ENCODE measurements around the gene LSAMP.

LSAMP gene

DNA sequence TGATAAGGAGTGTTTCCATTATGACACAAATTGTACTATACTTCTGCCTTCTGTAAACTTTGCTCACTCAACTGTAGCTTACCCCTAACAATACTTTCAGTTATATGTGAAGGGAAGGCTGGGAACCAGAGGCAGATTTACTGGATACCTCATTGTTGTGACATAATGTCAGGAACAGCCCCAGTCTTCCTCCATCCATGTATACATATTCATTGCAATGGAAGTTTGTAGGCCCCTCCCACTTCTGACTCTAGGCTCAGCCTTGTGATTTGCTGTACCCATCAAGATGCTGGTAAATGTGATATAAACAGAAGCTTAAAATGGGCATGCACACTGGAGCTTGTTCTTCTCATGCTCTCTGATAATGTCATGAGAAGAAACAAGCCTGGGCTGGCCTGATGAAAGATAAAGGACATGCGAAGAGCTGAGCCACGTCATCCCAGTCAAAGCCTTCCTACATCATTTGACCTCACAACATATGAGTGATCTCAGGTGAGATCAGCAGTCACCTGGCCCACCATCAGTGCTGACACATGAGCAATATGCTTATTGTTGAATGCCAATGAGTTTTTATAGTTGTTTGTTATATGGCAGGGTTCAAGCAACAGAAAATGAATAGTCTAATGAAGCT is 554.2 kb downstream of the LSAMP start:
- Histone ChIP-seq H3K27me3 (ENCODE audit: control insufficient read depth, insufficient read depth, low read length) (no peaks in the 10 kb centered on the region), H3K36me3 (ENCODE audit: control insufficient read depth, low read depth, low read length) (no peaks in the 10 kb centered on the region), H3K4me3 (ENCODE audit: low read length) (no peak overlapping the region), H3K9me3 (ENCODE audit: control insufficient read depth, low read depth, low read length) (no peaks in the 10 kb centered on the region), H3K9ac (ENCODE audit: low read length) (no peak overlapping the region), H3K27ac (ENCODE audit: low read length) (no peak overlapping the region), H3K4me1 (ENCODE audit: control insufficient read depth, low read depth, low read length) (no peaks in the 10 kb centered on the region)

DNA sequence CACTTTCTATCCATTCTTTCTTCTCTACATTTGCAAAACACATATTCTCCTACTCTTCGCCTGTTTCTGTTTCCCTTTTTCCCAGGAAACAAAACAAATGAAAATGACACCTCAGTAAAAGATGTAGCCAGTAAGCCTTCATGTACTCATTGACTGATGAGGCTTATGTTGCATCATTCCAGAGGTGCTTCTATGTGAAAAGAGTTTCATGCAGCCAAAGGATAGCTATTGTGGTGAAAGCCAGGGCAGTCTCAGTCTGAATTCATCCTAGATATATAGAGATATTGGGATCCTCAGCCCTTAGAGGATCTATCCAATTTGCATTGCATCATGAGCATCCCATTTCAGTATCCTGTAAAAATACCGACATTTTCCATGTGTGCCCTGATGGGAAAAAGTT is 554.7 kb downstream of the LSAMP start:
- Histone ChIP-seq H3K27me3 (ENCODE audit: control insufficient read depth, insufficient read depth, low read length) (no peaks in the 10 kb centered on the region), H3K4me1 (ENCODE audit: control insufficient read depth, low read depth, low read length) (no peaks in the 10 kb centered on the region), H3K9me3 (ENCODE audit: control insufficient read depth, low read depth, low read length) (no peaks in the 10 kb centered on the region), H3K27ac (ENCODE audit: low read length) (no peak overlapping the region), H3K36me3 (ENCODE audit: control insufficient read depth, low read depth, low read length) (no peaks in the 10 kb centered on the region), H3K4me3 (ENCODE audit: low read length) (no peak overlapping the region), H3K9ac (ENCODE audit: low read length) (no peak overlapping the region)

DNA sequence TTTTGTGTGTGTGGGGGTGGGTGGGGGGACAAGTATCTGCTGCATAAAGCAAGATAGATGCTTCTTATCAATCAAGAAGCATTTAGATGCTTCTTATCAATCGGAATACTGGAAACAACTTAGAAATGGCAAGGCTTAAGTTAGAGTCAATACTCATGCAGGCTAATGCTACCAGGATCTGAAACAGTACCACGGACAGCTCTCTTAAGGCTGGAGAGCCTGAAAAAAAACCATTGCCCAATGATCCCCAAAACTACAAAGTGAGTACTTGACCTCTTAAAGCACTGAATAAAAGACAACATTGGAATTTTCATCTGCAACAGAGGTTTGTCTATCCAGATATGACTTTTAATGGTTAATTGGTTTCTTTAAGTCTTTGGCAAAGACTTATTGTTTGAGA is 559.7 kb downstream of the LSAMP start:
- no peaks in the 10 kb centered on the region for H3K27me3 ChIP-seq (ENCODE audit: control insufficient read depth, insufficient read depth, low read length)
- no peak overlapping the region for H3K4me3 ChIP-seq (ENCODE audit: low read length)
- no peaks in the 10 kb centered on the region for H3K4me1 ChIP-seq (ENCODE audit: control insufficient read depth, low read depth, low read length)
- H3K9me3 ChIP-seq (ENCODE audit: control insufficient read depth, low read depth, low read length): no peaks in the 10 kb centered on the region
- H3K36me3 ChIP-seq (ENCODE audit: control insufficient read depth, low read depth, low read length): no peaks in the 10 kb centered on the region
- H3K9ac ChIP-seq (ENCODE audit: low read length): no peak overlapping the region
- no peak overlapping the region for H3K27ac ChIP-seq (ENCODE audit: low read length)

DNA sequence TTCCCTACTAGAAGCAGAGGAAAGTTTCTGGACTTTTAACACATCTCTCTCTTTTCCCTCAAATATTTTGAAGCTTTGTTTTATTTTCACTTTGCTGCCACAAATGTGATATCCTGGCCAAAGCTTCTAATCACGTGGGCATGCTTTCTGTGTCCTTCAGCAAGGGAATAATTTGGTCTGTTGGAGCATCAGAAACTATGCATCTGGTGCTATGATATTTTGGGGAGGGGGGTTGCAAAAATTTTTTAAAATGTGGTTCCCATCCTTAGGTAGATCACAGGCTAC is 567.7 kb downstream of the LSAMP start:
- Histone ChIP-seq H3K4me1 (ENCODE audit: control insufficient read depth, low read depth, low read length) (peaks cover 12% of the 10 kb centered on the region), H3K9ac (ENCODE audit: low read length) (no peak overlapping the region), H3K4me3 (ENCODE audit: low read length) (no peak overlapping the region), H3K36me3 (ENCODE audit: control insufficient read depth, low read depth, low read length) (no peaks in the 10 kb centered on the region), H3K9me3 (ENCODE audit: control insufficient read depth, low read depth, low read length) (no peaks in the 10 kb centered on the region), H3K27ac (ENCODE audit: low read length) (no peak overlapping the region), H3K27me3 (ENCODE audit: control insufficient read depth, insufficient read depth, low read length) (no peaks in the 10 kb centered on the region)

DNA sequence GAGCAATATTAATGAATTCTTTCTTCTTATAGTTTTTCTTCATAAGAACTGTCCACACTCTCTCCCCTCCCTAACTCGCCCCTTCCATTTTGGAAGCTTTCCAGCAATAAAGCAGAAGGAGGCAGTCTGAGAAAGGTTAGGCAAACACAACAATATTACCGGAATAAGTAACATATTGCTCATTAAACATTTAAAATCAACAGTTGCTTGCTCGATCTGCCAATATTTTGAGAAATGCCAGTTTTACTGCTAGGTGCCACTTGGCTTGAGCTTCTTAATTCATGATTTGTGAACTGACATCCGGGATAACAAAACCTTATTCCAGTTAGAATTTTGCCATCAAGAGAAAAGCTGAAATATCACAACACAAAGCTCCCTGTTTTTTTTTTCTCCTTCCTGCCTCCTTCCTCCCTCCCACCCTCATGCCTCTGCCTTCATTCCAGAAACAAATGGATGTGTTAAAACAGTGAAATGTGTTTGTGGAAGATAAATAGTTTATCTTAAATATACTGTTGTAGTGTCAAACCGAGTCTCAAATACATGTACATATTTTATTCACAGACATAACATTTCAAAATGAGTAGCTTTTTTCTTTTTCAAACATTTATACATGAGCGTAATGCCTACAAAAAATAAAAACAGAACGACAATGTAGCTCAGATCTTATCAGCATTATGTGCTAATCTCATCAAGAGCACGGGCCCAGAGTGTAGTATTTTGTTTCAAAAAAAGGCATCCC is 568.2 kb downstream of the LSAMP start:
- Histone ChIP-seq H3K4me3 (ENCODE audit: low read length) (no peak overlapping the region), H3K9me3 (ENCODE audit: control insufficient read depth, low read depth, low read length) (no peaks in the 10 kb centered on the region), H3K36me3 (ENCODE audit: control insufficient read depth, low read depth, low read length) (no peaks in the 10 kb centered on the region), H3K27me3 (ENCODE audit: control insufficient read depth, insufficient read depth, low read length) (no peaks in the 10 kb centered on the region), H3K9ac (ENCODE audit: low read length) (no peak overlapping the region), H3K4me1 (ENCODE audit: control insufficient read depth, low read depth, low read length) (peaks cover 17% of the 10 kb centered on the region), H3K27ac (ENCODE audit: low read length) (no peak overlapping the region)

DNA sequence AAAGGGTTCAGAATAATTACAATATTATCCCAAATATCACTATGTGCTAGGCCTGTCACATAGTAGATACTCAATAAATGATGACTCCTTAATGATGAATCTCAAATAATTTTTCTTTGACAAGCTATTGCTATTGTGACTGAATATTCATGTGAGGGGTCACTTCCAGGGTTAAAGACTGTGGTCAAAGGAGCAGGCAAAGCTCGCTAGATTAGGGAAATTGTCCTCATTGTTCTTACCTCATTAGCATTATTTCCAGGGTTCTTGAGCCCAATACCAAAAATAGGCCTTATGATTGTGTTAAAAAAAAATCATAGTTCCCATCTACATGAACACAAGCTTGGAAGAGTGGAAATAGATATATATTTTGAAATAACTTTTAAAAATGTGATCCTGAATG is 569.8 kb downstream of the LSAMP start:
- Histone ChIP-seq H3K9me3 (ENCODE audit: control insufficient read depth, low read depth, low read length) (no peaks in the 10 kb centered on the region), H3K9ac (ENCODE audit: low read length) (no peak overlapping the region), H3K4me3 (ENCODE audit: low read length) (no peak overlapping the region), H3K36me3 (ENCODE audit: control insufficient read depth, low read depth, low read length) (no peaks in the 10 kb centered on the region), H3K27me3 (ENCODE audit: control insufficient read depth, insufficient read depth, low read length) (no peaks in the 10 kb centered on the region), H3K4me1 (ENCODE audit: control insufficient read depth, low read depth, low read length) (peaks cover 21% of the 10 kb centered on the region), H3K27ac (ENCODE audit: low read length) (no peak overlapping the region)

DNA sequence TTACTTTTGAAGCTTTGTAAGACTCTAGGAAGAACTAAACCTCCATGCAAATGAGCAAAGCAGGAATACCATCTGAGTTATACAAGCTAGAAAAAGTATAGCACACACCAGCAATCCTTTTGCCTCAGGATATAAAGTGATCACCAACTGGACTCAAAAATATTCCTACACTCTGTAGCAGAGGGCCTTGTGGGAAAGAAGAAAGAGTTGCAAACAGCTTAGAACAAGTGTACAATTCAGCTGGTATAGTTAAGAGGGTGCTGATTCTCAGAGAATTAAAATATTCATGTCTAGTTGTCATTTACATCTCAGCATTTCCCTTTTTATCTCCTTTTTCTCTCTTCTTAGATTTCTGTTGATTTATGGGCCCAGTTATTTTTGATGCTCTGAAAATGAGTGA is 573.6 kb downstream of the LSAMP start:
- Histone ChIP-seq H3K36me3 (ENCODE audit: control insufficient read depth, low read depth, low read length) (no peaks in the 10 kb centered on the region), H3K27me3 (ENCODE audit: control insufficient read depth, insufficient read depth, low read length) (no peaks in the 10 kb centered on the region), H3K9ac (ENCODE audit: low read length) (no peak overlapping the region), H3K4me3 (ENCODE audit: low read length) (no peak overlapping the region), H3K4me1 (ENCODE audit: control insufficient read depth, low read depth, low read length) (peaks cover 21% of the 10 kb centered on the region), H3K27ac (ENCODE audit: low read length) (no peak overlapping the region), H3K9me3 (ENCODE audit: control insufficient read depth, low read depth, low read length) (no peaks in the 10 kb centered on the region)

DNA sequence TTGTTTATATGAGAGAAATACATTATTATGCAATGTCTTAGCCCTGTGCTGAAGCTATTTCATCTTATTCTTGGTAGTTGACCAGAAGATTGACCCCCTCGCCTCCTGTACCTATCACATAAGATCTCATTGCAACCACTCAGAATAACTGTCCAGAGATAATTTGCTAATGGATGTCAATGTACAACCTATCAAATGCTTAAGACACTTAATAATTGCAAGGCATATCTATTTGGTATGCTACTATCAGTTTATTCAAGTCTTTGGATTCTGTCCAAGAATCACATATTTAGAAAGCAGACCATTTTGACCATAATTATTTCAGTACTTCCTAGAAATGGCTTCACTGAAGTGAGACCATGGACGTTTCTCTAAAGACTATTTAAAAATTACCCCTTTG is 580.4 kb downstream of the LSAMP start:
- peaks cover 38% of the 10 kb centered on the region for H3K4me1 ChIP-seq (ENCODE audit: control insufficient read depth, low read depth, low read length)
- H3K9me3 ChIP-seq (ENCODE audit: control insufficient read depth, low read depth, low read length): no peaks in the 10 kb centered on the region
- no peaks in the 10 kb centered on the region for H3K27me3 ChIP-seq (ENCODE audit: control insufficient read depth, insufficient read depth, low read length)
- H3K27ac ChIP-seq (ENCODE audit: low read length): no peak overlapping the region
- no peak overlapping the region for H3K9ac ChIP-seq (ENCODE audit: low read length)
- H3K4me3 ChIP-seq (ENCODE audit: low read length): no peak overlapping the region
- no peaks in the 10 kb centered on the region for H3K36me3 ChIP-seq (ENCODE audit: control insufficient read depth, low read depth, low read length)

DNA sequence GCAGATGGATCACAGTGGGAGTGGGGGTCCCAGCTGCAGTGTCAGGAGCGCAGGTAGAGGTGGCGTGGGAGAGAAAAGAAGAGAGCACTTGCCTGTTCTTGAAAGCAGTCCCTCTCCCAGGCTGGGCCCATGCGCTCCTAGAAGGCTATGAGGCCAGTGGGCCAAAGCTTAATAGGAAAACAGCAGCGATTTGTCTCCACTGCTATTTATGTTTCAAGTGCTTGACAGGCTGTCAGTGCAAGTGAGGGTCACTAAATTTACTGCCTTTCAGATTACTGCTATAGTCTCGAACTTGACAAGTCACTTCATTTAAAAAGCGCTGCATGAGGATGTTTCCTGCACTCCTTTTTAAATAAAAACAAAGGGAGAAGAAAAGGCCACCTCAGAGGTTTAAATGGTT is 582.4 kb downstream of the LSAMP start:
- Histone ChIP-seq H3K9me3 (ENCODE audit: control insufficient read depth, low read depth, low read length) (no peaks in the 10 kb centered on the region), H3K27ac (ENCODE audit: low read length) (no peak overlapping the region), H3K36me3 (ENCODE audit: control insufficient read depth, low read depth, low read length) (no peaks in the 10 kb centered on the region), H3K4me3 (ENCODE audit: low read length) (peak overlapping the region; percentile 33), H3K9ac (ENCODE audit: low read length) (no peak overlapping the region), H3K27me3 (ENCODE audit: control insufficient read depth, insufficient read depth, low read length) (no peaks in the 10 kb centered on the region), H3K4me1 (ENCODE audit: control insufficient read depth, low read depth, low read length) (peaks cover 59% of the 10 kb centered on the region)

DNA sequence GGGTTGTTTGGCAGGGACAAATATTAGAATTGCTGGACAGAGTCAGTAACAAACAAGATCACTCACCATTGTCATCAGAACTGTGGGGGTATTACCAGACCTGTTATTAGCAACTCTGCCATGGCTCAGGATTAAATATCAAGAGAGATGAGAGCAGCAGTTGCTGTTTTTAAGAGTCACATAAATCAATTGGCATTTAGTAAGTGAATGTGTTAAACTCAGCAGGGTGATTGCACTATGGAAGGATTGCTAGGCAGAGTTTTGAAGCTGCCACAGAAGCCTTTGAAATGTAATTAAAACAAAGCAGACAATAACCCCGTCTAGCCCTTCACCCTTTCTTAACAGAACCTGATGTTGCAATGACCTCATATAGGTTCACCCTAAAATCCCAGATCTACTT is 583.2 kb downstream of the LSAMP start:
- Histone ChIP-seq H3K27ac (ENCODE audit: low read length) (no peak overlapping the region), H3K4me3 (ENCODE audit: low read length) (no peak overlapping the region), H3K27me3 (ENCODE audit: control insufficient read depth, insufficient read depth, low read length) (no peaks in the 10 kb centered on the region), H3K4me1 (ENCODE audit: control insufficient read depth, low read depth, low read length) (peaks cover 66% of the 10 kb centered on the region), H3K9ac (ENCODE audit: low read length) (no peak overlapping the region), H3K36me3 (ENCODE audit: control insufficient read depth, low read depth, low read length) (no peaks in the 10 kb centered on the region), H3K9me3 (ENCODE audit: control insufficient read depth, low read depth, low read length) (no peaks in the 10 kb centered on the region)

DNA sequence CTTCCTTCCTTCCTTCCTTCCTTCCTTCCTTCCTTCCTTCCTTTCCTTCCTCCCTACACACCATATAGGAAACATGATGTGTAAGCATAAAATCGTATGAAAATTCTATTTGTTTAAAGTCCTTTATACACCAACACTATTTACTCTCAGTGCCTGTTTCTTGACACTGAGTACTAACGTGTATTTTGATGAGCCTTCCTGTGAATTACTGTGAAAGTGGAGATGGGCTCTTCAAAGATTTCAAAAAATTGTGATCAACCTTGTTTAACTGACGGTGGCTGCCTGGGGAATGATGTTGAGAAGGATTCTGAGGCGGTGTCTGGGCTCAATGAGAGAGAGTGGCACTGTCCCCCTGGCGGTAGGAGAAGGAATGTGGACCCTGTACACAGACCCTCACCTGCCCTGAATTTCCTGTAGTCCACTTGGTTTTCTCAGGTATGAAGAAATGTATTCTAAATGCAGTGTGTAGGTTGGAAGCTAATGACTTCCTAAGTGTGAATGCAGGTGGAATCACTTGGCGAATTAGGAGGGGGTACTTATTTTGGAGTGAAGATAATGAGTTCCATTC is 584.0 kb downstream of the LSAMP start:
- H3K4me3 ChIP-seq (ENCODE audit: low read length): no peak overlapping the region
- H3K27ac ChIP-seq (ENCODE audit: low read length): no peak overlapping the region
- no peaks in the 10 kb centered on the region for H3K36me3 ChIP-seq (ENCODE audit: control insufficient read depth, low read depth, low read length)
- H3K9me3 ChIP-seq (ENCODE audit: control insufficient read depth, low read depth, low read length): no peaks in the 10 kb centered on the region
- no peak overlapping the region for H3K9ac ChIP-seq (ENCODE audit: low read length)
- no peaks in the 10 kb centered on the region for H3K27me3 ChIP-seq (ENCODE audit: control insufficient read depth, insufficient read depth, low read length)
- H3K4me1 ChIP-seq (ENCODE audit: control insufficient read depth, low read depth, low read length): peaks cover 68% of the 10 kb centered on the region

DNA sequence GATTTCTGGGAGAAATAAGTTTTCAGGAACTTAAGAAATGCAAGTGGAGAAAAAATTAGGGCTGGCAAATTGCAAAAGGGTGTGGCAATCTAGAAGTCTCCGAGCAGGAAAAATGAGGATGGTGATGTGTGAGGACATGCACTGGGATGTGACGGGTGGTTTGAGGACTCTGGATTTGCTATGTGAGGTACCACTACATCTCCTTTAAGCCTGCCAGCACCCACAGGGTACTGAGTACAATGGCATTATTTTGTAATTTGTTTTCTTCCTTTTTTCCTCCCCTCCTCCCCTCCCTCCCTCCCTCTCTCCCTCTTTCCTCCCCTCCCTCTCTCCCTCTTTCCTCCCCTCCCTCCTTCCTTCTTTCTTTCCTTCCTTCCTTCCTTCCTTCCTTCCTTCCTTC is 584.5 kb downstream of the LSAMP start:
- peaks cover 68% of the 10 kb centered on the region for H3K4me1 ChIP-seq (ENCODE audit: control insufficient read depth, low read depth, low read length)
- H3K4me3 ChIP-seq (ENCODE audit: low read length): no peak overlapping the region
- no peaks in the 10 kb centered on the region for H3K9me3 ChIP-seq (ENCODE audit: control insufficient read depth, low read depth, low read length)
- no peaks in the 10 kb centered on the region for H3K27me3 ChIP-seq (ENCODE audit: control insufficient read depth, insufficient read depth, low read length)
- no peak overlapping the region for H3K27ac ChIP-seq (ENCODE audit: low read length)
- H3K36me3 ChIP-seq (ENCODE audit: control insufficient read depth, low read depth, low read length): no peaks in the 10 kb centered on the region
- H3K9ac ChIP-seq (ENCODE audit: low read length): no peak overlapping the region
